Lung (tissue), 12 donors: ENCODE data around the gene P3H2. TPM values are rescaled to one million over a fixed set of nuclear protein-coding genes. Genes with fewer than 3 reads are reported as not detected.
A peak's percentile ranks its signal among the peaks of the same experiment; 100 is the strongest.

Source experiments
- ATAC-seq: fragments of 200-7000 bp; cut with Tn5 transposase; one replicate; pipeline ENCODE4 v1.9.1; 2020; ENCODE audit warnings: moderate number of reproducible peaks; ENCODE audit not compliant: insufficient read depth, low FRiP score
- DNase-seq, 3 donors: peaks; one replicate each; pipeline ENCODE4 v3.0.0-alpha.2; 2013 to 2017
- H3K27ac ChIP-seq, 2 donors: one replicate each; pipeline ENCODE4 v1.5.1; 2013; ENCODE audit warnings: mild to moderate bottlenecking in 2 of 2, moderate library complexity in 2 of 2, control low read depth in 1 of 2, inconsistent platforms in 1 of 2, low read depth in 1 of 2, low read length in 1 of 2
- H3K27me3 ChIP-seq, 3 donors: one replicate each; pipeline ENCODE4 v1.5.1; 2013; ENCODE audit warnings: low read length in 2 of 3; ENCODE audit not compliant: control insufficient read depth in 3 of 3, insufficient read depth in 3 of 3
- H3K36me3 ChIP-seq, 4 donors: one replicate each; pipeline ENCODE4 v1.5.1; 2013; ENCODE audit warnings: low read length in 4 of 4, mild to moderate bottlenecking in 1 of 4, moderate library complexity in 1 of 4; ENCODE audit not compliant: control insufficient read depth in 4 of 4, insufficient read depth in 4 of 4
- H3K4me1 ChIP-seq, 5 donors: one replicate each; pipeline ENCODE4 v1.5.1; 2013; ENCODE audit warnings: low read length in 5 of 5, mild to moderate bottlenecking in 2 of 5, moderate library complexity in 1 of 5; ENCODE audit not compliant: control insufficient read depth in 5 of 5, insufficient read depth in 5 of 5
- H3K4me3 ChIP-seq: one replicate; pipeline ENCODE4 v1.5.1; 2013; ENCODE audit warnings: mild to moderate bottlenecking, control low read depth, moderate library complexity
- H3K9ac ChIP-seq, 2 donors: one replicate each; pipeline ENCODE4 v1.5.1; 2013; ENCODE audit warnings: low read length in 2 of 2, control low read depth in 1 of 2; ENCODE audit not compliant: insufficient read depth in 1 of 2
- H3K9me3 ChIP-seq, 4 donors: one replicate each; pipeline ENCODE4 v1.5.1; 2013; ENCODE audit warnings: low read length in 3 of 4, mild to moderate bottlenecking in 1 of 4, moderate library complexity in 1 of 4; ENCODE audit not compliant: control insufficient read depth in 4 of 4, insufficient read depth in 3 of 4
- CTCF ChIP-seq: IDR thresholded peaks from 2 replicates; pipeline ENCODE4 v1.5.1; 2012; ENCODE audit warnings: mild to moderate bottlenecking; ENCODE audit errors: control extremely low read depth, extremely low read depth
- WGBS, 2 donors: extraction: QIAGEN DNeasy Blood & Tissue Kit; methylation state at CpG; one replicate each; pipeline ENCODE4 v1.1.7; 2013; 5-methylcytosine and 5-hydroxymethylcytosine counted together
- polyA plus RNA-seq, 2 donors: library from polyadenylated mRNA; stranded (reverse); fragments of 200-250 nt; gene quantifications; one replicate each; pipeline ENCODE4 v1.2.1, GENCODE V29; 2013
- total RNA-seq, 2 donors: library from RNA; depleted of rRNA in 1 of 2; stranded (reverse); fragments of >200 nt in 1 of 2; gene quantifications; one replicate each; pipeline ENCODE4 v1.2.1, GENCODE V29; 2014 to 2021
- donor health status: control.
- donor health status: control.
- donor health status: Bipolar disorder and iron deficiency.
- donor health status: healthy.
- donor health status: DM: yes; HTN: yes; CAD: no.

The P3H2 gene
- total and polyA plus RNA-seq, 4 donors = 18.6 to 59.9 (median 40.6) TPM

- Histone ChIP-seq H3K9ac (no peak overlapping the region), H3K27ac (no peak overlapping the region), H3K9me3 (no peaks in the 10 kb centered on the region), H3K36me3 (peaks cover 0 to 1% (median 0%) of the 10 kb centered on the region in 4 donors), H3K4me3 (no peak overlapping the region), H3K4me1 (no peaks in the 10 kb centered on the region), H3K27me3 (no peaks in the 10 kb centered on the region)
- DNase-seq = no peak
- ATAC-seq = peak; percentile 21
- WGBS, 2 donors = 81 to 88% methylated on average over 7 of the region's 7 CpGs
- TF ChIP-seq CTCF = no peak
These were observed 165.7 kb downstream of the P3H2 start for GRCh38 chr3:189954733-189955665.

GRCh38 chr3:189953551-189953950 is 167.1 kb downstream of the P3H2 start:
- DNase-seq = no peak
- H3K36me3 ChIP-seq = peaks cover 0 to 1% (median 0%) of the 10 kb centered on the region in 4 donors

GRCh38 chr3:189952272-189952671 is 168.4 kb downstream of the P3H2 start:
- DNase-seq (no peak), ATAC-seq (no peak)
- Histone ChIP-seq H3K4me3 (no peak overlapping the region), H3K9me3 (no peaks in the 10 kb centered on the region), H3K27me3 (no peaks in the 10 kb centered on the region), H3K4me1 (no peaks in the 10 kb centered on the region), H3K9ac (no peak overlapping the region), H3K36me3 (peaks cover 0 to 1% (median 0%) of the 10 kb centered on the region in 4 donors), H3K27ac (no peak overlapping the region)
- WGBS, 2 donors = 87 to 90% methylated on average over 7 of the region's 7 CpGs
- TF ChIP-seq CTCF = no peak

More at GRCh38 chr3:189953551-189953950, 167.1 kb downstream of the P3H2 start:
- H3K9ac ChIP-seq = no peak overlapping the region
- no peaks in the 10 kb centered on the region for H3K9me3 ChIP-seq
- no peak overlapping the region for H3K4me3 ChIP-seq
- no peaks in the 10 kb centered on the region for H3K27me3 ChIP-seq
- TF ChIP-seq CTCF = no peak
- 73 to 89% methylated on average over 4 of the region's 4 CpGs for WGBS, 2 donors
- no peak overlapping the region for H3K27ac ChIP-seq
- ATAC-seq = no peak
- H3K4me1 ChIP-seq = no peaks in the 10 kb centered on the region
